HG03571 (cell line): ENCODE results near the gene SPIN2A.
"Not testable (repeated sequence)": the region's sequence is repeated elsewhere in the genome, so short reads cannot be mapped to it uniquely, and the experiment has no call there.

Experiments used
- ATAC-seq: cut with Tn5 transposase; IDR thresholded peaks from one replicate; pipeline ENCODE4 v1.9.1; 2021; ENCODE audit not compliant: unreplicated experiment

The SPIN2A gene

GRCh38 chrX:57103489-57103888 is 33.7 kb downstream of the SPIN2A start:
- ATAC-seq = no peak

- ATAC-seq = not testable (repeated sequence)
Measured at GRCh38 chrX:57102918-57103317, 34.3 kb downstream of the SPIN2A start.
